ENCODE results near the gene CHST9. TPM values are rescaled to one million over a fixed set of nuclear protein-coding genes. Genes with fewer than 3 reads are reported as not detected.
"Not testable (repeated sequence)": the region's sequence is repeated elsewhere in the genome, so short reads cannot be mapped to it uniquely, and the experiment has no call there.

Gene CHST9
- total RNA-seq, 1 donor: 0.10 TPM

DNA sequence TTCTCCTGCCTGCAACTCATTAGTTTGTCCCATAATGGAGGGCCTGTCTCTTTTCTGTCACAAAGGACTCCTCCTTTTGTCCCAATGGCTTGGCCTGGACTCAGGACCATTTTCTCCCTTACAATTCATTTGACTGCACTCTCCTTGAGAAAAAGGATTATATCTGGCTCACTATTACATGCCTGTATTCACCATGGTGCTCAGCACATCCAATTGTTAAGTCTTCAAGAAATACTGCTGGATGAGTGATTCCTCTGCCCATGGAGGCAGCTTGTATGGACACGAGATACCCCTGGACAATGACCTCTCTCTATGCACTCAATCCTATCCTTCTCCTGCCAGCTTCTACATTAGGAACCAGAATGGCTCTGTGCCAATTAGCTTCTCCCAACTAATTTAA is 47.0 kb downstream of the CHST9 start:
- Histone ChIP-seq H3K4me3 (ENCODE audit: low read length) (no peak overlapping the region), H3K4me1 (ENCODE audit: insufficient read depth, low read length) (no peaks in the 10 kb centered on the region), H3K9me3 (ENCODE audit: low read depth, low read length) (no peaks in the 10 kb centered on the region), H3K27me3 (ENCODE audit: insufficient read depth, low read length) (no peaks in the 10 kb centered on the region)

DNA sequence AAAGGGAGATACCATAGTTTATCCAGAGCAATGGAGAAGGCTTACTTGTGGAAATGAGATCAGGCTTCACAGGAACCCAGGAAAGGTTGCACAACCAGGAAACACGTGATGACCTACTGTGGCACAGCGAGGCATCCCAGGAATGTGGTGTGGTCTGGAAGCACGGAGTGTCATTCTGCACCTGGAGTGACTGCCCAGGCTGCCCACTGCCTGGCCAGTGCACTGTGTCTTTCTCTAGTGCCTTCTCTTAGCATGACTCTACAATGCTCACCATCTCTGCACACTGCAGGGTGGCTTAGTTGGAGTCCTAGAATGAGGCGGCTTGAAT is 48.9 kb downstream of the CHST9 start:
- Histone ChIP-seq H3K27me3 (ENCODE audit: insufficient read depth, low read length) (no peaks in the 10 kb centered on the region), H3K4me3 (ENCODE audit: low read length) (no peak overlapping the region), H3K9me3 (ENCODE audit: low read depth, low read length) (no peaks in the 10 kb centered on the region), H3K4me1 (ENCODE audit: insufficient read depth, low read length) (no peaks in the 10 kb centered on the region)

- Histone ChIP-seq H3K4me1 (ENCODE audit: insufficient read depth, low read length) (no peaks in the 10 kb centered on the region), H3K27me3 (ENCODE audit: insufficient read depth, low read length) (no peaks in the 10 kb centered on the region), H3K4me3 (ENCODE audit: low read length) (no peak overlapping the region), H3K9me3 (ENCODE audit: low read depth, low read length) (no peaks in the 10 kb centered on the region)
These were observed 49.5 kb downstream of the CHST9 start for GRCh38 chr18:27135504-27136207.

DNA sequence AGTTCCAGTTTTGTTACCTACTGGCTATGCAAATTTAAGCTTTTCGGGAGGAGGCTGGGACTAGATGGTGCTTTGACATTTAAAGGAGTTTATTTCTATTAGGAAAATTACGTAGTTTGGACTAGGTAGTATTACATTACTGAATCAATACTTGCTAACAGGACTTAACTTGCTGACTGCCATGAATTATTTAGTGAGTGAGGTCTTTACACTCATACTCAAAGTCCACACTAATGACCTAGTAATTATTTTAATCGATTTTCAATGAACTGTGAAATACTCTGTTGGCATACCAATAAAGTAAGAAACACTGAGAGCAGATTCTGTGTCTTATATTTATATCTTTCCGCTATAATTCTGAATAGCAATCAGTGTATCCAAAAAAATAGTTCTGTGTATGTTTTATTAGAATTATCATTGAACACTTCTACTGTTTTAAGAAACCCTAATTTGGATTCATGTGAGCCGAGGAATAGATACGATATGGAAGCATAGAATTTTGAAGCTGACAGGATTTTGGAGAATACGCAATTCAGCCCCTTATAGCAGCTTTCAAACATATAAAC is 55.0 kb downstream of the CHST9 start:
- H3K9me3 ChIP-seq (ENCODE audit: low read depth, low read length): no peaks in the 10 kb centered on the region
- no peak overlapping the region for H3K4me3 ChIP-seq (ENCODE audit: low read length)

GRCh38 chr18:27124196-27124595 is 60.9 kb downstream of the CHST9 start:
- Histone ChIP-seq H3K4me1 (ENCODE audit: insufficient read depth, low read length) (no peaks in the 10 kb centered on the region), H3K27me3 (ENCODE audit: insufficient read depth, low read length) (no peaks in the 10 kb centered on the region), H3K4me3 (ENCODE audit: low read length) (no peak overlapping the region), H3K9me3 (ENCODE audit: low read depth, low read length) (no peaks in the 10 kb centered on the region)

More for the DNA sequence above, 55.0 kb downstream of the CHST9 start:
- Histone ChIP-seq H3K4me1 (ENCODE audit: insufficient read depth, low read length) (no peaks in the 10 kb centered on the region), H3K27me3 (ENCODE audit: insufficient read depth, low read length) (no peaks in the 10 kb centered on the region)

DNA sequence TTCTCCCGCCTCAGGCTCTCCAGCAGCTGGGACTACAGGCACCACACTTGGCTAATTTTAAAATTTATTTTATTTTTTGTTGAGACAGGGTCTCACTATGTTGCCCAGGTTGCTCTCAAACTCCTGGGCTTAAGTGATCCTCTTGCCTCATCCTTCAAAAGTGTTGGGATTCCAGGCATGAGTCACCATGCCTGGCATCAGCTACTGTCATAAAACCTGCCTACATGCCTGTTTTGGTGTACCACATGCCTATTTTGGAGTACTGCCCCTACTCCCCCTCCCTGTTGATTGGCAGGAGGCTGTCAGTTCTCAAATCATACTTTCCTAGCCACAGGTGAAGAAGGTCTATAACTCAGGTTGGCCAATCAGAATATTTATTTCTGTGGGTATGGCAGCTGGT is 64.0 kb downstream of the CHST9 start:
- no peaks in the 10 kb centered on the region for H3K4me1 ChIP-seq (ENCODE audit: insufficient read depth, low read length)
- no peaks in the 10 kb centered on the region for H3K27me3 ChIP-seq (ENCODE audit: insufficient read depth, low read length)
- no peaks in the 10 kb centered on the region for H3K9me3 ChIP-seq (ENCODE audit: low read depth, low read length)
- no peak overlapping the region for H3K4me3 ChIP-seq (ENCODE audit: low read length)

DNA sequence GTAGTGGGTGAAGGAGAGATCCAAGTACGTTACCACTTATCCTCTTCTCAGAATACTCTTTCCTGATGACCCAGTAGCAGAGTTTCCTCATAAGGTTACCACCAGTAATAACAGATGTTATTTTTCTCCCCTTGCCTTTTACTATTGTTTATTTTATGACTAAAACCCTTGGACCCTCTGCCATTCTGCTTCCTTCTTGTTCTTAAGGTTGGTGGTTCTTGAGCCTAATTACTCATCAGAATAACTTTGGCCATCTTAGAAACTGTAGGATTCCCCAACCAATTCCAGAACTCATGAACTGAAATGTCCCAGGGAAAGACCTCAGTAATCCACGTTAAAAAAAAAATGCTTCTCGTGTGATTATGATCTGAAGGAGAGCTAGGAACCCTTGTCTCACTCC is 64.9 kb downstream of the CHST9 start:
- Histone ChIP-seq H3K4me3 (ENCODE audit: low read length) (no peak overlapping the region), H3K27me3 (ENCODE audit: insufficient read depth, low read length) (no peaks in the 10 kb centered on the region), H3K4me1 (ENCODE audit: insufficient read depth, low read length) (no peaks in the 10 kb centered on the region), H3K9me3 (ENCODE audit: low read depth, low read length) (no peaks in the 10 kb centered on the region)

- Histone ChIP-seq H3K4me3 (ENCODE audit: low read length) (no peak overlapping the region), H3K27me3 (ENCODE audit: insufficient read depth, low read length) (no peaks in the 10 kb centered on the region), H3K9me3 (ENCODE audit: low read depth, low read length) (no peaks in the 10 kb centered on the region)
These were observed 66.1 kb downstream of the CHST9 start for GRCh38 chr18:27118973-27119372.

GRCh38 chr18:27114842-27115241 is 70.3 kb downstream of the CHST9 start:
- no peaks in the 10 kb centered on the region for H3K9me3 ChIP-seq (ENCODE audit: low read depth, low read length)
- H3K4me3 ChIP-seq (ENCODE audit: low read length): no peak overlapping the region
- H3K4me1 ChIP-seq (ENCODE audit: insufficient read depth, low read length): no peaks in the 10 kb centered on the region
- no peaks in the 10 kb centered on the region for H3K27me3 ChIP-seq (ENCODE audit: insufficient read depth, low read length)

More at GRCh38 chr18:27118973-27119372, 66.1 kb downstream of the CHST9 start:
- H3K4me1 ChIP-seq (ENCODE audit: insufficient read depth, low read length): no peaks in the 10 kb centered on the region

GRCh38 chr18:27113358-27113757 is 71.8 kb downstream of the CHST9 start:
- no peaks in the 10 kb centered on the region for H3K27me3 ChIP-seq (ENCODE audit: insufficient read depth, low read length)
- no peak overlapping the region for H3K4me3 ChIP-seq (ENCODE audit: low read length)
- no peaks in the 10 kb centered on the region for H3K4me1 ChIP-seq (ENCODE audit: insufficient read depth, low read length)
- no peaks in the 10 kb centered on the region for H3K9me3 ChIP-seq (ENCODE audit: low read depth, low read length)

- Histone ChIP-seq H3K4me3 (ENCODE audit: low read length) (no peak overlapping the region), H3K9me3 (ENCODE audit: low read depth, low read length) (no peaks in the 10 kb centered on the region), H3K27me3 (ENCODE audit: insufficient read depth, low read length) (no peaks in the 10 kb centered on the region), H3K4me1 (ENCODE audit: insufficient read depth, low read length) (no peaks in the 10 kb centered on the region)
These were observed 74.8 kb downstream of the CHST9 start for GRCh38 chr18:27110319-27110718.

GRCh38 chr18:27109451-27109850 is 75.7 kb downstream of the CHST9 start:
- H3K27me3 ChIP-seq (ENCODE audit: insufficient read depth, low read length): no peaks in the 10 kb centered on the region
- H3K4me1 ChIP-seq (ENCODE audit: insufficient read depth, low read length): no peaks in the 10 kb centered on the region
- no peaks in the 10 kb centered on the region for H3K9me3 ChIP-seq (ENCODE audit: low read depth, low read length)
- H3K4me3 ChIP-seq (ENCODE audit: low read length): no peak overlapping the region

DNA sequence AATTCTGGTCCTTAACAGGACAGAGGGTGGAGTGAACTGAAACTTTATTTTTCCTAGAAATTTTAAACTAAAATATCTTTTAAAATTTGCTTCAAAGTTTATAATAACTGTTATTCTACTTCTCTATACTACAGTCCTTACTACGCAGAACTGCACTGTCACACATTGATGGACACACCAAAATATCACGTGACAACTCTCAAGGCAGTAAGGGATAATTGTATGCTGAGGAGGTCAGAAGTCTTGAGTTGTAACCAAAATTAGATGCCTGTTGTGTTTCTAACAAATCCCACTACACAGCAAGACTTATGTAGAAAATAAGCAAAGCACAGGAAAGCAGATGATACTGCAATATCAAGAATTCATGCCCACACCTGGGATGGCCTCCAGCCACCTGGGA is 76.3 kb downstream of the CHST9 start:
- Histone ChIP-seq H3K9me3 (ENCODE audit: low read depth, low read length) (no peaks in the 10 kb centered on the region), H3K4me3 (ENCODE audit: low read length) (no peak overlapping the region), H3K27me3 (ENCODE audit: insufficient read depth, low read length) (no peaks in the 10 kb centered on the region), H3K4me1 (ENCODE audit: insufficient read depth, low read length) (no peaks in the 10 kb centered on the region)

GRCh38 chr18:27104743-27105142 is 80.4 kb downstream of the CHST9 start:
- no peaks in the 10 kb centered on the region for H3K9me3 ChIP-seq (ENCODE audit: low read depth, low read length)
- no peaks in the 10 kb centered on the region for H3K27me3 ChIP-seq (ENCODE audit: insufficient read depth, low read length)
- H3K4me1 ChIP-seq (ENCODE audit: insufficient read depth, low read length): no peaks in the 10 kb centered on the region
- H3K4me3 ChIP-seq (ENCODE audit: low read length): no peak overlapping the region

GRCh38 chr18:27094621-27095020 is 90.5 kb downstream of the CHST9 start:
- H3K27me3 ChIP-seq (ENCODE audit: insufficient read depth, low read length): no peaks in the 10 kb centered on the region
- no peak overlapping the region for H3K4me3 ChIP-seq (ENCODE audit: low read length)
- peaks cover 6% of the 10 kb centered on the region for H3K9me3 ChIP-seq (ENCODE audit: low read depth, low read length)
- no peaks in the 10 kb centered on the region for H3K4me1 ChIP-seq (ENCODE audit: insufficient read depth, low read length)

DNA sequence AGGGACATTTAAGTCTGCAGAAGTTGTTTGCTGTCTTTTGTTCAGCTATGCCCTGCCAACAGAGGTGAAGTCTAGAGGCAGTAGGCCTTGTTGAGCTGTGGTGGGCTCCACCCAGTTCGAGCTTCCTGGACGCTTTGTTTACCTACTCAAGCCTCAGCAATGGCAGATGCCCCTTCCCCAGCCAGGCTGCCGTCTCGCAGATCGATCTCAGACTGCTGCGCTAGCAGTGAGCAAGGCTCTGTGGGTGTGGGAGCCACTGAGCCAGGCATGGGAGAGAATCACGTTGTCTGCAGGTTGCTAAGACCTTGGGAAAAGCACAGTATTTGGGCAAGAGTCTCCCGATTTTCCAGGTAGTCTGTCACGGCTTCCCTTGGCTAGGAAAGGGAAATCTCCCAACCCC is 91.8 kb downstream of the CHST9 start:
- H3K4me3 ChIP-seq (ENCODE audit: low read length); H3K4me1 ChIP-seq (ENCODE audit: insufficient read depth, low read length); H3K27me3 ChIP-seq (ENCODE audit: insufficient read depth, low read length); H3K9me3 ChIP-seq (ENCODE audit: low read depth, low read length): not testable (repeated sequence)

Data from mononuclear cell (primary cell).